ENCODE measurements around the gene ATOSB. TPM values are rescaled to one million over a fixed set of nuclear protein-coding genes. Genes with fewer than 3 reads are reported as not detected.

Gene ATOSB
- total and polyA plus RNA-seq, 2 experiments from 2014 or later: 2.3 to 6.1 TPM

- Mint-ChIP-seq H3K4me3 (no peak overlapping the region), H3K36me3 (ENCODE audit: low read depth) (peaks cover 46% of the 10 kb centered on the region), H3K27ac (no peak overlapping the region), H3K9me3 (no peaks in the 10 kb centered on the region), H3K4me1 (no peaks in the 10 kb centered on the region; the same call in 2 of the 3 replicates), H3K27me3 (ENCODE audit: insufficient read depth, low read depth, poor library complexity) (peaks cover 9% of the 10 kb centered on the region)
- H3K36me3 ChIP-seq (ENCODE audit: insufficient read depth): peaks cover 17% of the 10 kb centered on the region
- H4K20me1 ChIP-seq (replicated peaks; ENCODE audit: insufficient read depth): no peaks in the 10 kb centered on the region
- H3K27ac ChIP-seq (ENCODE audit: low read depth): no peak overlapping the region
- no peak overlapping the region for H3K4me3 ChIP-seq
- H3K79me2 ChIP-seq (replicated peaks; ENCODE audit: insufficient read depth): no peaks in the 10 kb centered on the region
- no peak overlapping the region for H2AFZ ChIP-seq
- no peaks in the 10 kb centered on the region for H3F3A ChIP-seq (replicated peaks; ENCODE audit: low read depth)
- no peaks in the 10 kb centered on the region for H3K4me1 ChIP-seq (ENCODE audit: insufficient read depth)
- H3K9me2 ChIP-seq (ENCODE audit: insufficient read depth): no peaks in the 10 kb centered on the region
- H3K4me2 ChIP-seq: no peak overlapping the region
- TF ChIP-seq JUNB (IDR thresholded peaks at IDR 0.05; ENCODE audit: unreplicated experiment) (no peak), EZH2phosphoT487 (IDR thresholded peaks at IDR 0.05; ENCODE audit: unreplicated experiment) (no peak), NANOG (IDR thresholded peaks at IDR 0.05; ENCODE audit: borderline replicate concordance) (no peak), REST (IDR thresholded peaks at IDR 0.05; ENCODE audit: unreplicated experiment) (no peak), CREB1 (CRISPR knock-in tag; IDR thresholded peaks at IDR 0.05; ENCODE audit: low read depth) (no peak), POLR2AphosphoS5 (IDR thresholded peaks at IDR 0.05; ENCODE audit: low read depth) (no peak), ZNF331 (CRISPR knock-in tag; IDR thresholded peaks at IDR 0.05; ENCODE audit: low read depth) (no peak), EZH2 (IDR thresholded peaks at IDR 0.05; ENCODE audit: low read depth, unreplicated experiment) (no peak), ZNF462 (CRISPR knock-in tag; IDR thresholded peaks at IDR 0.05) (no peak), ZNF114 (CRISPR knock-in tag; IDR thresholded peaks at IDR 0.05) (no peak), STAT1 (IDR thresholded peaks at IDR 0.05; ENCODE audit: unreplicated experiment) (no peak), ETS1 (IDR thresholded peaks at IDR 0.05) (no peak)
- TF ChIP-seq, protein P1, sequence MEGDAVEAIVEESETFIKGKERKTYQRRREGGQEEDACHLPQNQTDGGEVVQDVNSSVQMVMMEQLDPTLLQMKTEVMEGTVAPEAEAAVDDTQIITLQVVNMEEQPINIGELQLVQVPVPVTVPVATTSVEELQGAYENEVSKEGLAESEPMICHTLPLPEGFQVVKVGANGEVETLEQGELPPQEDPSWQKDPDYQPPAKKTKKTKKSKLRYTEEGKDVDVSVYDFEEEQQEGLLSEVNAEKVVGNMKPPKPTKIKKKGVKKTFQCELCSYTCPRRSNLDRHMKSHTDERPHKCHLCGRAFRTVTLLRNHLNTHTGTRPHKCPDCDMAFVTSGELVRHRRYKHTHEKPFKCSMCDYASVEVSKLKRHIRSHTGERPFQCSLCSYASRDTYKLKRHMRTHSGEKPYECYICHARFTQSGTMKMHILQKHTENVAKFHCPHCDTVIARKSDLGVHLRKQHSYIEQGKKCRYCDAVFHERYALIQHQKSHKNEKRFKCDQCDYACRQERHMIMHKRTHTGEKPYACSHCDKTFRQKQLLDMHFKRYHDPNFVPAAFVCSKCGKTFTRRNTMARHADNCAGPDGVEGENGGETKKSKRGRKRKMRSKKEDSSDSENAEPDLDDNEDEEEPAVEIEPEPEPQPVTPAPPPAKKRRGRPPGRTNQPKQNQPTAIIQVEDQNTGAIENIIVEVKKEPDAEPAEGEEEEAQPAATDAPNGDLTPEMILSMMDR (conservative IDR thresholded peaks at IDR 0.05; ENCODE audit: low read depth in 2 of 2): no peak
- ATAC-seq (no peak), DNase-seq (ENCODE audit: low spot score) (no peak)
- H3K27me3 ChIP-seq (ENCODE audit: insufficient read depth): no peaks in the 10 kb centered on the region
These were observed 26.2 kb downstream of the ATOSB start for GRCh38 chr9:35089434-35089833.

Data from GM23338 (cell line).